ENCODE results near the gene LIMS2.
A peak's percentile ranks its signal among the peaks of the same experiment; 100 is the strongest.

The LIMS2 gene

GRCh38 chr2:127653421-127654083 is 21.8 kb downstream of the LIMS2 start:
- Histone ChIP-seq H3K9me3 (ENCODE audit: control insufficient read depth in 5 of 5, low read length in 5 of 5) (no peaks in the 10 kb centered on the region), H3K27ac (ENCODE audit: low read depth, low read length) (no peak overlapping the region), H3K4me3 (ENCODE audit: low read depth in 1 of 5, low read length in 5 of 5) (no peak overlapping the region), H3K27me3 (ENCODE audit: control insufficient read depth in 5 of 5, insufficient read depth in 4 of 5, low read length in 5 of 5) (no peaks in the 10 kb centered on the region), H3K4me1 (ENCODE audit: control insufficient read depth in 5 of 5, insufficient read depth in 5 of 5, low read length in 5 of 5) (peaks cover 1 to 88% (median 40%) of the 10 kb centered on the region in 5 donors), H3K9ac (ENCODE audit: low read length in 5 of 5) (no peak overlapping the region), H3K36me3 (ENCODE audit: control insufficient read depth in 5 of 5, insufficient read depth in 5 of 5, low read length in 5 of 5) (peaks cover 0 to 56% (median 30%) of the 10 kb centered on the region in 5 donors)

- Histone ChIP-seq H3K36me3 (ENCODE audit: control insufficient read depth in 5 of 5, insufficient read depth in 5 of 5, low read length in 5 of 5) (peaks cover 0 to 57% (median 30%) of the 10 kb centered on the region in 5 donors), H3K9ac (ENCODE audit: low read length in 5 of 5) (no peak overlapping the region), H3K27ac (ENCODE audit: low read depth, low read length) (no peak overlapping the region), H3K4me1 (ENCODE audit: control insufficient read depth in 5 of 5, insufficient read depth in 5 of 5, low read length in 5 of 5) (peaks cover 1 to 88% (median 37%) of the 10 kb centered on the region in 5 donors), H3K4me3 (ENCODE audit: low read depth in 1 of 5, low read length in 5 of 5) (no peak overlapping the region), H3K9me3 (ENCODE audit: control insufficient read depth in 5 of 5, low read length in 5 of 5) (no peaks in the 10 kb centered on the region), H3K27me3 (ENCODE audit: control insufficient read depth in 5 of 5, insufficient read depth in 4 of 5, low read length in 5 of 5) (no peaks in the 10 kb centered on the region)
Measured at GRCh38 chr2:127652786-127653357, 22.5 kb downstream of the LIMS2 start.

GRCh38 chr2:127651971-127652550 is 23.3 kb downstream of the LIMS2 start:
- Histone ChIP-seq H3K9me3 (ENCODE audit: control insufficient read depth in 5 of 5, low read length in 5 of 5) (no peaks in the 10 kb centered on the region), H3K27me3 (ENCODE audit: control insufficient read depth in 5 of 5, insufficient read depth in 4 of 5, low read length in 5 of 5) (no peaks in the 10 kb centered on the region), H3K27ac (ENCODE audit: low read depth, low read length) (no peak overlapping the region), H3K36me3 (ENCODE audit: control insufficient read depth in 5 of 5, insufficient read depth in 5 of 5, low read length in 5 of 5) (peaks cover 0 to 54% (median 27%) of the 10 kb centered on the region in 5 donors), H3K9ac (ENCODE audit: low read length in 5 of 5) (no peak overlapping the region), H3K4me1 (ENCODE audit: control insufficient read depth in 5 of 5, insufficient read depth in 5 of 5, low read length in 5 of 5) (peaks cover 1 to 88% (median 37%) of the 10 kb centered on the region in 5 donors), H3K4me3 (ENCODE audit: low read depth in 1 of 5, low read length in 5 of 5) (no peak overlapping the region)

GRCh38 chr2:127651381-127651809 is 23.9 kb downstream of the LIMS2 start:
- Histone ChIP-seq H3K9ac (ENCODE audit: low read length in 5 of 5) (no peak overlapping the region), H3K36me3 (ENCODE audit: control insufficient read depth in 5 of 5, insufficient read depth in 5 of 5, low read length in 5 of 5) (peaks cover 0 to 50% (median 27%) of the 10 kb centered on the region in 5 donors), H3K27ac (ENCODE audit: low read depth, low read length) (no peak overlapping the region), H3K27me3 (ENCODE audit: control insufficient read depth in 5 of 5, insufficient read depth in 4 of 5, low read length in 5 of 5) (no peaks in the 10 kb centered on the region), H3K4me1 (ENCODE audit: control insufficient read depth in 5 of 5, insufficient read depth in 5 of 5, low read length in 5 of 5) (peaks cover 4 to 88% (median 38%) of the 10 kb centered on the region in 5 donors), H3K9me3 (ENCODE audit: control insufficient read depth in 5 of 5, low read length in 5 of 5) (no peaks in the 10 kb centered on the region), H3K4me3 (ENCODE audit: low read depth in 1 of 5, low read length in 5 of 5) (no peak overlapping the region)

GRCh38 chr2:127650785-127651380 is 24.4 kb downstream of the LIMS2 start:
- Histone ChIP-seq H3K36me3 (ENCODE audit: control insufficient read depth in 5 of 5, insufficient read depth in 5 of 5, low read length in 5 of 5) (peaks cover 0 to 49% (median 27%) of the 10 kb centered on the region in 5 donors), H3K27me3 (ENCODE audit: control insufficient read depth in 5 of 5, insufficient read depth in 4 of 5, low read length in 5 of 5) (no peaks in the 10 kb centered on the region), H3K9me3 (ENCODE audit: control insufficient read depth in 5 of 5, low read length in 5 of 5) (no peaks in the 10 kb centered on the region), H3K9ac (ENCODE audit: low read length in 5 of 5) (no peak overlapping the region), H3K4me1 (ENCODE audit: control insufficient read depth in 5 of 5, insufficient read depth in 5 of 5, low read length in 5 of 5) (peaks cover 4 to 90% (median 38%) of the 10 kb centered on the region in 5 donors), H3K4me3 (ENCODE audit: low read depth in 1 of 5, low read length in 5 of 5) (no peak overlapping the region), H3K27ac (ENCODE audit: low read depth, low read length) (no peak overlapping the region)

GRCh38 chr2:127650041-127650784 is 25.1 kb downstream of the LIMS2 start:
- Histone ChIP-seq H3K4me3 (ENCODE audit: low read depth in 1 of 5, low read length in 5 of 5) (no peak overlapping the region), H3K9me3 (ENCODE audit: control insufficient read depth in 5 of 5, low read length in 5 of 5) (no peaks in the 10 kb centered on the region), H3K9ac (ENCODE audit: low read length in 5 of 5) (no peak overlapping the region), H3K4me1 (ENCODE audit: control insufficient read depth in 5 of 5, insufficient read depth in 5 of 5, low read length in 5 of 5) (peaks cover 4 to 90% (median 38%) of the 10 kb centered on the region in 5 donors), H3K27me3 (ENCODE audit: control insufficient read depth in 5 of 5, insufficient read depth in 4 of 5, low read length in 5 of 5) (no peaks in the 10 kb centered on the region), H3K27ac (ENCODE audit: low read depth, low read length) (no peak overlapping the region), H3K36me3 (ENCODE audit: control insufficient read depth in 5 of 5, insufficient read depth in 5 of 5, low read length in 5 of 5) (peaks cover 0 to 46% (median 27%) of the 10 kb centered on the region in 5 donors)

- no peak overlapping the region for H3K9ac ChIP-seq (ENCODE audit: low read length in 5 of 5)
- peaks cover 4 to 90% (median 38%) of the 10 kb centered on the region in 5 donors for H3K4me1 ChIP-seq (ENCODE audit: control insufficient read depth in 5 of 5, insufficient read depth in 5 of 5, low read length in 5 of 5)
Measured at GRCh38 chr2:127649684-127650040, 25.7 kb downstream of the LIMS2 start.

GRCh38 chr2:127649100-127649611 is 26.2 kb downstream of the LIMS2 start:
- H3K9me3 ChIP-seq (ENCODE audit: control insufficient read depth in 5 of 5, low read length in 5 of 5) = no peaks in the 10 kb centered on the region
- peaks cover 0 to 38% (median 19%) of the 10 kb centered on the region in 5 donors for H3K36me3 ChIP-seq (ENCODE audit: control insufficient read depth in 5 of 5, insufficient read depth in 5 of 5, low read length in 5 of 5)
- H3K27me3 ChIP-seq (ENCODE audit: control insufficient read depth in 5 of 5, insufficient read depth in 4 of 5, low read length in 5 of 5) = no peaks in the 10 kb centered on the region
- peak overlapping the region in 1 of 5 donors; percentile 5 for H3K9ac ChIP-seq (ENCODE audit: low read length in 5 of 5)
- no peak overlapping the region for H3K27ac ChIP-seq (ENCODE audit: low read depth, low read length)
- no peak overlapping the region for H3K4me3 ChIP-seq (ENCODE audit: low read depth in 1 of 5, low read length in 5 of 5)
- peaks cover 4 to 95% (median 38%) of the 10 kb centered on the region in 5 donors for H3K4me1 ChIP-seq (ENCODE audit: control insufficient read depth in 5 of 5, insufficient read depth in 5 of 5, low read length in 5 of 5)

More at GRCh38 chr2:127649684-127650040, 25.7 kb downstream of the LIMS2 start:
- Histone ChIP-seq H3K27me3 (ENCODE audit: control insufficient read depth in 5 of 5, insufficient read depth in 4 of 5, low read length in 5 of 5) (no peaks in the 10 kb centered on the region), H3K36me3 (ENCODE audit: control insufficient read depth in 5 of 5, insufficient read depth in 5 of 5, low read length in 5 of 5) (peaks cover 0 to 43% (median 24%) of the 10 kb centered on the region in 5 donors), H3K27ac (ENCODE audit: low read depth, low read length) (no peak overlapping the region), H3K9me3 (ENCODE audit: control insufficient read depth in 5 of 5, low read length in 5 of 5) (no peaks in the 10 kb centered on the region), H3K4me3 (ENCODE audit: low read depth in 1 of 5, low read length in 5 of 5) (no peak overlapping the region)

GRCh38 chr2:127648321-127648720 is 27.0 kb downstream of the LIMS2 start:
- Histone ChIP-seq H3K36me3 (ENCODE audit: control insufficient read depth in 5 of 5, insufficient read depth in 5 of 5, low read length in 5 of 5) (peaks cover 0 to 30% (median 12%) of the 10 kb centered on the region in 5 donors), H3K9me3 (ENCODE audit: control insufficient read depth in 5 of 5, low read length in 5 of 5) (no peaks in the 10 kb centered on the region), H3K4me1 (ENCODE audit: control insufficient read depth in 5 of 5, insufficient read depth in 5 of 5, low read length in 5 of 5) (peaks cover 4 to 95% (median 38%) of the 10 kb centered on the region in 5 donors), H3K9ac (ENCODE audit: low read length in 5 of 5) (no peak overlapping the region), H3K4me3 (ENCODE audit: low read depth in 1 of 5, low read length in 5 of 5) (no peak overlapping the region), H3K27me3 (ENCODE audit: control insufficient read depth in 5 of 5, insufficient read depth in 4 of 5, low read length in 5 of 5) (no peaks in the 10 kb centered on the region), H3K27ac (ENCODE audit: low read depth, low read length) (no peak overlapping the region)
